Epithelial cell of proximal tubule (primary cell): ENCODE measurements around the gene COL5A1. TPM values are rescaled to one million over a fixed set of nuclear protein-coding genes. Genes with fewer than 3 reads are reported as not detected.

Experiments used
- DNase-seq: peaks from one replicate; pipeline ENCODE4 v3.0.0-alpha.2; 2011; ENCODE audit warnings: low read depth
- H3K4me3 ChIP-seq: 2 replicates; pipeline ENCODE4 v1.5.1; 2011; ENCODE audit warnings: low read depth, mild to moderate bottlenecking, low read length
- total RNA-seq: library from RNA; depleted of rRNA; stranded (reverse); fragments of >200 nt; gene quantifications from 2 replicates; pipeline ENCODE4 v1.2.3, GENCODE V29; 2015
- TF ChIP-seq, protein P1 (sequence below): conservative IDR thresholded peaks from 2 replicates; pipeline ENCODE4 v1.5.1; 2012; ENCODE audit warnings: low read depth, mild to moderate bottlenecking, low read length

Gene COL5A1
- total RNA-seq, 1 donor from 2014 or later: 16.0 TPM

DNA sequence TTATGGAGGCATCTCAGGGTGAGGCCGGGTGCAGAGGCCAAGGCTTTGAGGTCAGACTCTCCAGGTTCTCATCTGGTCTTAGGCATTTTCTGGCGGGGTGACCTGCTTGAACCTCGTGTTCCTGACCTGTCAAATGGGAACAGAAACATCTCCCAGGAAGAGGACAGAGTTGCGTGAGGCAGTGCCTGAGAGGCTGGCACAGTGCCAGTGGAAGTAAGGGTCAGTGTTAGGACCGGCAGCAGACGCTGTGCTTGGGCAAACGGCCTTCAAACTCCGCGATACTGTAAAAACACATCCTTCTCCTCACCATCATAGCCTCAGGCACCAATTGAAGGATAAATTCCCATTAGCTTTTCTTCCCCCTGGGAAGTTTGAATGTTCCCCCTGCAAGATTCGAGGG lies 183.4 kb downstream of the COL5A1 start:
- no peak for DNase-seq
- no peak overlapping the region for H3K4me3 ChIP-seq
- TF ChIP-seq, protein P1, sequence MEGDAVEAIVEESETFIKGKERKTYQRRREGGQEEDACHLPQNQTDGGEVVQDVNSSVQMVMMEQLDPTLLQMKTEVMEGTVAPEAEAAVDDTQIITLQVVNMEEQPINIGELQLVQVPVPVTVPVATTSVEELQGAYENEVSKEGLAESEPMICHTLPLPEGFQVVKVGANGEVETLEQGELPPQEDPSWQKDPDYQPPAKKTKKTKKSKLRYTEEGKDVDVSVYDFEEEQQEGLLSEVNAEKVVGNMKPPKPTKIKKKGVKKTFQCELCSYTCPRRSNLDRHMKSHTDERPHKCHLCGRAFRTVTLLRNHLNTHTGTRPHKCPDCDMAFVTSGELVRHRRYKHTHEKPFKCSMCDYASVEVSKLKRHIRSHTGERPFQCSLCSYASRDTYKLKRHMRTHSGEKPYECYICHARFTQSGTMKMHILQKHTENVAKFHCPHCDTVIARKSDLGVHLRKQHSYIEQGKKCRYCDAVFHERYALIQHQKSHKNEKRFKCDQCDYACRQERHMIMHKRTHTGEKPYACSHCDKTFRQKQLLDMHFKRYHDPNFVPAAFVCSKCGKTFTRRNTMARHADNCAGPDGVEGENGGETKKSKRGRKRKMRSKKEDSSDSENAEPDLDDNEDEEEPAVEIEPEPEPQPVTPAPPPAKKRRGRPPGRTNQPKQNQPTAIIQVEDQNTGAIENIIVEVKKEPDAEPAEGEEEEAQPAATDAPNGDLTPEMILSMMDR: no peak

DNA sequence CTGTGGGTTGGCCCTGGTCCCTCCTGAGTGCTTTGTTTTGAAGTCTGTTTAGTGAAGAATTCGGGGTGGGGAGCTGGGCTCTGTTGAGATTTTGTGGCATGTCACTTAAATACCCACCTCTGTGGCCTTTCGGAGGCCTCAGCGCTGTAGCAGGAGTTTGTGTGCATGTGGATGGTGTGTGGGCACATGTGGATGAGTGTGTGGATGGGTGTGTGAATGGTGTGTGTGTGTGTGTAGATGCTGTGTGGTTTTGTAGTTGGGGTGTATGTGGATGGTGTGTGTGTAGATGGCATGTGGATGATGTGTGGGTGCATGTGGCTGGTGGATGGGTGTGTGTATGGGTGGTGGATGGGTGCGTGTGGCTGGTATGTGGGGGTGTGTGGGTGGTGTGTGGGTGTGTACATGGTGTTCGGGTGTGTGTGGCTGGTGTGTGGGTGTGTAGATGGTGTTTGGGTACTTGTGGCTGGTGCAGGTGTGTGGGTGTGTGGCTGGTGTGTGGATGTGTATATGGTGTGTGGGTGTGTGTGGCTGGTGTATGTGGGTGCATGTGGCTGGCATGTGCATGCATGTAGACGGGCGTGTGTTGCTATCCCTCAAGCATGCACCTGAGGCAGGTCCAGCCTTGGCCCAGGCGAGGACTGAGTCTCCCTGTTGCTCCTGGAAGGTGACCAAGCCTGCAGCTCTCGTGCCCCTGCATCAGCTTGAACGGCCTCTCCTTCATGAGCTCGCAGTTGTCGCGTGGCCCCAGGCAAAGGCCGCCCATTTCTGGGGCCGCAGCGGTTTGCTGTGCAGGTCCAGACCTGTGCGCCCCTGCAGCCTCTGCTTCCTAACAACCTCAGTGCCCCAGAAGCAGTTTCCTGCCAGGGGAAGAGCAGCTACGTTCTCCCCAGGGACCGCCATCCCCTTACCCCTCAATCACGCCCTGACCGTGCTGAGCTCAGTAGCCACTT lies 185.0 kb downstream of the COL5A1 start:
- no peak for DNase-seq
- no peak overlapping the region for H3K4me3 ChIP-seq
- TF ChIP-seq, protein P1: no peak

DNA sequence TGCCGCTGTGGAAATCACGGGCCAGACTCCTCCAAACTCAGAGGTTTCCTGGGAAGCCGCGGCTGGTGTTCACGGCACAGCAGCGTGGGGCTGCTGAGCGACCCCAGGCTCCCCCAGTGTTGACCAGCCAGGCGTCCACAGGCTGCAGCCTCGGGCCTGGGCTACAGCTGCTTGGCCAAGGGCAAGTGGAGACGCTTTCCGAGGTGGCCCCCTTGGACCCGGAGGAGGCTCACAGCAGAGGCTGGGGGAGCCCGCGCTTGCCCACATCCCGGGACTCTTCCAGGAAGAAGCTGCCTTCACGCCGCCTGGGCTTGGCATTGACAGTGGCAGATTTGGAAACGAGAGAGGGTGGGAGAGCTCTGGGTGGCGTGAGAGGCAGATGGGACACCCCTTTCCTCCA lies 186.0 kb downstream of the COL5A1 start:
- TF ChIP-seq, protein P1: no peak
- no peak for DNase-seq
- no peak overlapping the region for H3K4me3 ChIP-seq

DNA sequence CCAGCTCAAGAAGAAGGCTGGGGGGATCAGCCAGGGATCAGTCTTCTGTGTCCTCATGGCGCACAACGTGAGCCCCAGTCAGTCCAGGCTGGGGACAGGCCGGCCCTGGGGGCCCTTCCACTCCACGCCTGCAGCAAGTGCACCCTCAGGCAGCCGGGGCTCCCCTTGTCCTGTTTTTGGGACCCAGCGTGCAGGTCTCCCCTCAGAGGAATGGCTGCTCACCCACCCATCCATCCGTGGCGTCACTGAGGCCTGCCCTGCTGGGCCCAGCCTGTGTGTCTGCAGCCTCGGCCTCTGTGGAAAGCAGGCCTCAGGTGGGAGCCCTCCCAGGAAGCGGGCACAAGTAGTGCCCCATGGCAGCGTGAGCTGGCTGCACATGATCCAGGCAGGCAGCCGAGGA lies 186.4 kb downstream of the COL5A1 start:
- TF ChIP-seq, protein P1: no peak
- no peak for DNase-seq
- H3K4me3 ChIP-seq: no peak overlapping the region

DNA sequence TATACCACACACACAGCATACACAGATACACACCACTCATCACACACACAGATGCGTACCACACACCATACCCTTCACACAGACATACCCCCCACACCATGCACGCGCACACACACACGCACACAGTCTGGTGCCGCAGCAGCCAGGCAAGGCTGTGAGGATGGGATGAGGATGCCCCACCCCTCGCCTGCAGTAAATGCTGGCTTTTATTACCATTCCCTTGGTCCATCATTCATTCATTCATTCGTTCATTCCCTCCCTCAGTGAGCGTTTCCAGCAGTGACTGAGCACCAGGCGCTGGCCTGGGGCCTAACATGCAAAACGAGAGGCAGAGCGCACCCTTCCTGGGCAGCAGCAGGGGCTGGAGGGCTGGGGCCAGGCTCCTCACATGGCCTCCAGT lies 187.3 kb downstream of the COL5A1 start:
- TF ChIP-seq, protein P1: no peak
- no peak overlapping the region for H3K4me3 ChIP-seq
- no peak for DNase-seq

DNA sequence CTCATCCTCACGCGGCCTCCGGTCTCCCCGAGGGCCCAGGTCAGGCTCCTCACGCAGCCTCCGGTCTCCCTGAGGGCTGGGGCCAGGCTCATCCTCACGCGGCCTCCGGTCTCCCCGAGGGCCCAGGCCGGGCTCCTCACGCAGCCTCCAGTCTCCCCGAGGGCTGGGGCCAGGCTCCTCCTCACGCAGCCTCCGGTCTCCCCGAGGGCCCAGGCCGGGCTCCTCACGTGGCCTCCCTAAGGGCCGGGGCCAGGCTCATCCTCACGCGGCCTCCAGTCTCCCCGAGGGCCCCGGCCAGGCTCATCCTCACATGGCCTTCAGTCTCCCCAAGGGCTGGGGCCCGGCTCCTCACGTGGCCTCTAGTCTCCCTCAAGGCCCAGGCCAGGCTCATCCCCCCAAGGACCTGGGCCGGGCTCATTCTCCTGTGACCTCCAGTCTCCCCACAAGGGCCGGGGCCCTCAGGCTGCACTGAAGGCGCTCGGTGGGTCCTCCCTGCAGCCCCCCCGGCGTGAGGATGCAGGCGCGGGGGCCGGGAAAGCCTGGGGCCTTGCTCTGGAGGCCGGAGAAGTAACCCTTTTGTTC lies 187.8 kb downstream of the COL5A1 start:
- TF ChIP-seq, protein P1: no peak
- no peak for DNase-seq
- H3K4me3 ChIP-seq: no peak overlapping the region
